ENCODE measurements around the gene XRN2.

XRN2 gene

GRCh38 chr20:21324126-21324525, 21.0 kb downstream of the XRN2 start:
- no peak for TF ChIP-seq CTCF (IDR thresholded peaks at IDR 0.05; ENCODE audit: control extremely low read depth, extremely low read depth, low read depth, missing control alignments)
- ChIA-PET CTCF (interaction anchor here (0.8 to 1.5 kb wide), 5 partner anchors 9 to 88 kb away, joined by 3 to 5 read pairs (median 3); no protein-coding TSS in a partner anchor), POLR2A (interaction anchor here (1.1 kb wide), 1 partner anchor 28 kb away, joined by 3 read pairs; no protein-coding TSS in a partner anchor)
- no peak for DNase-seq (ENCODE audit: extremely low spot score)

DNA sequence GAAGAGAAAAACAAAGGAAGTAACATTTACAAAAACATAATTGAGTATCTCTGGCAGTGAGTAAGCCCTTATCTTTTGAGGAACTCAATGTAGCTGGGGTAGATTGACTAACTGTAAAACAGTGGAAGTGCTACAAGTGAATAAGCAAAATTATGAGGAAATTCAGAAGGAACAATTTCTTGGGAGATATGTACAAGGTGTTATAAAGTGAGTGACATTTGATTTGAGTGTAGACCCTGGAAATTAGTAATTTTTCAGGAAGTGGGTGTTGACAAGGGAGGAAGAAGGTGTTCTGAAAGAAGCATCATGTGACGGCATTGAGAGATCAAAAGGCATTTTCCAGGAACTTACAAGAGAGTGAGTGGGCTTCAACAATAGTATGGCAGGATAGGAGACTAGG, 22.2 kb downstream of the XRN2 start:
- ChIA-PET CTCF (interaction anchor here (0.9 to 1.5 kb wide), 2 partner anchors 12 to 13 kb away, joined by 3 to 5 read pairs; no protein-coding TSS in a partner anchor), POLR2A (no interaction called here)
- no peak for DNase-seq (ENCODE audit: extremely low spot score)
- no peak for TF ChIP-seq CTCF (IDR thresholded peaks at IDR 0.05; ENCODE audit: control extremely low read depth, extremely low read depth, low read depth, missing control alignments)

DNA sequence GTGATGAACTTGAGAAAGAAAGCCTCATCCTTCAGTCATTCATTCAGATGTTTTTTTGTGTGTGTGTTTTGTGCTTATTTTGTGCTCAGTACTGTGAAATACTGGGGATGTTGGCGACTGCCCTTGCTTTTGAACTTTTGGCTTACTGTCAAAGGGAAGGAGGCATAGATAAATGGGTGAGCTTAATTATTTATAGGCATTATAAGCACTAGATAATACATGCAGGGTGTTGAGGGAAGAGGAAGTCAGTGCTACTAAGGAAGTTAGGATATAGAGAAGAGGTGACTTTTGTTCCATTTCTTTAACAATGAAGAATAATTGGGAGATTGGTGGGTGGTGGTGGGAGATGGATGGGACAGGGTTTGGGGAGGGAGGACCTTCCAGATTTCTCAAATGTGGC, 23.6 kb downstream of the XRN2 start:
- CTCF ChIA-PET = no interaction called here
- POLR2A ChIA-PET = no interaction called here
- no peak for DNase-seq (ENCODE audit: extremely low spot score)
- no peak for TF ChIP-seq CTCF (IDR thresholded peaks at IDR 0.05; ENCODE audit: control extremely low read depth, extremely low read depth, low read depth, missing control alignments)

DNA sequence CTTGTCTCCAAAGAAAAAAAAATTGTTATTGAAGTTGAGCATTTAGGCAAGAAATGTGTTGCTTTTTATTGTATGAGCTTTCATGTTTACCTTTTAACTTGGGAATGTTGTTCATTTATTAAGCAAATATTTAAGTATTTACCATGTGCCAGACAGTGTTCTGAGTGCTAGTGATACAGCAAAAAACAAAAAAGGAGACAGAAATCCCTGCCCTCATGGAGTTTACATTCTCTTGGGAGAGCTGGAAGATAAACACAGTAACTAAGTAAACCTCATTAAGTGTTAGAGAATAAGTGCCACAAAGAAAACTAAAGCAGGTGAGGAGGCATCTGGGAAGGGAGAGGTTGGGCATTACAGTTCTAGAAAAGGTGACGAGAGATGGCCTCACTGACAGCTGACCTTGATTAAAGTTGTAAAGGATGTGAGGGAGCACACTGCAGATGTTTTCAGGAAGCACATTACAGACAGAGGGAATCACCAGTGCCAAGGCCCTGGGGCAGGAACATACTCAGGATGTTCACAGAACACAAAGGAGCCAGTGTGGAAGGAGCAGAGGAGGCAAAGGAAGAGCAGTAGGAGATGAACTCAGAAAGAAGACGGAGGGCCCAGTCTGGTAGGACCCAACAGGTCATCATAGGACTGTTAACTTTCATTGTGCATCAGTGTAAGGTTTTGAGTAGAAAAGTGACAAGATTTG, 33.5 kb downstream of the XRN2 start:
- DNase-seq (ENCODE audit: extremely low spot score) = no peak
- ChIA-PET CTCF (interaction anchor here (2.2 kb wide), 1 partner anchor 10 kb away, joined by 11 read pairs; no protein-coding TSS in a partner anchor), POLR2A (no interaction called here)

DNA sequence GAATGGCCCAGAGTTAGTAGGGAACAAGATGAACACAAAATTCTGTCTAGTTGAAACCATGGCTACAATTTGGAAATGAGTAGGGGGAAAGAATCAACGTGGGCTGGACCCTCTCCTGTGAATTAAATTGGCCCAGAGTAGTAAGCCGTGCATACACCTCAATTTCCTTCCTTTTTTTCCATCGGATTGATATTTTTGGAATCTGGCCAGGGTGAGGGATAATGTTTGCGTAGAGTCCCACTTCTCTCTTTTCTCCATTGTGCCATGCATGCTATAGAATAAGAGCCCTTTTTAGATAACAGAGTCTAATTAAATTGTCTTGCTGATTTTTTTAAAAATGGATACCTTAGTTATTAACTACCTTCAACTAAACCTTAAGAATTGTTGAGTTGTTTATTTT, 35.2 kb downstream of the XRN2 start:
- no peak for DNase-seq (ENCODE audit: extremely low spot score)
- POLR2A ChIA-PET = no interaction called here
- TF ChIP-seq CTCF (IDR thresholded peaks at IDR 0.05; ENCODE audit: control extremely low read depth, extremely low read depth, low read depth, missing control alignments) = no peak
- CTCF ChIA-PET = interaction anchor here (1.1 to 1.4 kb wide), 2 partner anchors 13 to 44 kb away, joined by 3 read pairs; no protein-coding TSS in a partner anchor

More for the DNA sequence above, 33.5 kb downstream of the XRN2 start:
- TF ChIP-seq CTCF (IDR thresholded peaks at IDR 0.05; ENCODE audit: control extremely low read depth, extremely low read depth, low read depth, missing control alignments) = no peak

- no peak for DNase-seq (ENCODE audit: extremely low spot score)
- POLR2A ChIA-PET = no interaction called here
- CTCF ChIA-PET = interaction anchor here (1.1 to 1.4 kb wide), 2 partner anchors 16 to 20 kb away, joined by 4 to 5 read pairs; no protein-coding TSS in a partner anchor
- TF ChIP-seq CTCF (IDR thresholded peaks at IDR 0.05; ENCODE audit: control extremely low read depth, extremely low read depth, low read depth, missing control alignments) = no peak
These were observed 36.4 kb downstream of the XRN2 start for GRCh38 chr20:21339499-21339898.

Measured in GM10248 (cell line).